OCI-LY1 (cell line): Measurements from ENCODE around the gene FADD.

Source experiments
- H2AFZ ChIP-seq: fragments of 200-600 bp; sonication (generic), shearing (Covaris generic); 2 replicates; pipeline ENCODE4 v1.6.0; 2014; ENCODE audit warnings: antibody characterized with exemption, mild to moderate bottlenecking, low read length
- H3F3A ChIP-seq: fragments of 200-600 bp; sonication (generic), shearing (Covaris generic); 2 replicates; pipeline ENCODE4 v1.6.0; 2014; ENCODE audit warnings: mild to moderate bottlenecking, antibody characterized with exemption, low read length, moderate library complexity; ENCODE audit not compliant: insufficient read depth
- H3K27ac ChIP-seq: fragments of 200-600 bp; sonication (generic); 2 replicates; pipeline ENCODE4 v1.5.1; 2014; ENCODE audit warnings: low read length, mixed run types, mild to moderate bottlenecking, low read depth; ENCODE audit not compliant: poor library complexity, severe bottlenecking
- H3K27me3 ChIP-seq: fragments of 200-600 bp; sonication (generic); 2 replicates; pipeline ENCODE4 v1.6.0; 2014; ENCODE audit warnings: antibody characterized with exemption, mild to moderate bottlenecking, low read length, moderate library complexity; ENCODE audit not compliant: insufficient read depth
- H3K36me3 ChIP-seq: fragments of 200-600 bp; sonication (generic); 2 replicates; pipeline ENCODE4 v1.6.1; 2014; ENCODE audit warnings: mild to moderate bottlenecking, antibody characterized with exemption, low read length, moderate library complexity, mixed read lengths; ENCODE audit not compliant: insufficient read depth
- H3K4me1 ChIP-seq: fragments of 200-600 bp; sonication (generic); 2 replicates; pipeline ENCODE4 v1.5.1; 2014; ENCODE audit warnings: mild to moderate bottlenecking, low read length, moderate library complexity; ENCODE audit not compliant: insufficient read depth, severe bottlenecking
- H3K4me2 ChIP-seq: fragments of 200-600 bp; sonication (generic), shearing (Covaris generic); 2 replicates; pipeline ENCODE4 v1.6.1; 2014; ENCODE audit warnings: low read length
- H3K4me3 ChIP-seq: fragments of 200-600 bp; sonication (generic); 2 replicates; pipeline ENCODE4 v1.5.1; 2014; ENCODE audit warnings: low read length, low read depth, mild to moderate bottlenecking, mixed read lengths; ENCODE audit not compliant: poor library complexity, severe bottlenecking
- H3K79me2 ChIP-seq: fragments of 200-600 bp; shearing (Covaris generic); 2 replicates; pipeline ENCODE4 v1.6.1; 2016; ENCODE audit warnings: mixed run types, low read length, mixed read lengths; ENCODE audit not compliant: insufficient read depth
- H3K9ac ChIP-seq: fragments of 200-600 bp; sonication (generic), shearing (Covaris generic); 2 replicates; pipeline ENCODE4 v1.6.1; 2014; ENCODE audit warnings: mild to moderate bottlenecking, low read length, mixed read lengths
- H3K9me2 ChIP-seq: fragments of 200-600 bp; sonication (generic), shearing (Covaris generic); 2 replicates; pipeline ENCODE4 v1.6.1; 2014; ENCODE audit warnings: low read depth, mild to moderate bottlenecking, low read length, mixed read lengths
- H3K9me3 ChIP-seq: fragments of 200-600 bp; shearing (Covaris generic); 2 replicates; pipeline ENCODE4 v1.6.1; 2014; ENCODE audit warnings: low read length, mixed read lengths
- H4K20me1 ChIP-seq: fragments of 200-600 bp; sonication (generic), shearing (Covaris generic); 2 replicates; pipeline ENCODE4 v1.6.0; 2016; ENCODE audit warnings: mild to moderate bottlenecking, low read length; ENCODE audit not compliant: insufficient read depth
- CTCF ChIP-seq: fragments of 200-600 bp; sonication (generic), shearing (Covaris generic); IDR thresholded peaks from 2 replicates; pipeline ENCODE4 v1.5.1; 2017; ENCODE audit warnings: mild to moderate bottlenecking, antibody characterized with exemption, low read length, moderate library complexity, mixed read lengths
- EZH2 ChIP-seq: fragments of 200-600 bp; sonication (generic), shearing (Covaris generic); IDR thresholded peaks from 2 replicates; pipeline ENCODE4 v1.8.0; 2017; ENCODE audit warnings: borderline replicate concordance, mixed run types, mild to moderate bottlenecking, antibody characterized with exemption, low read length, moderate library complexity, mixed read lengths

FADD gene

GRCh38 chr11:70174547-70175235, 28.4 kb upstream of the FADD start:
- Histone ChIP-seq H3K4me3 (no peak overlapping the region), H3K27me3 (no peaks in the 10 kb centered on the region; the same call in 1 of the 2 replicates), H3K36me3 (no peaks in the 10 kb centered on the region), H3K79me2 (no peaks in the 10 kb centered on the region), H3K9me3 (no peaks in the 10 kb centered on the region), H3K9ac (no peak overlapping the region), H3F3A (no peaks in the 10 kb centered on the region), H2AFZ (no peak overlapping the region), H3K4me1 (no peaks in the 10 kb centered on the region), H3K4me2 (no peak overlapping the region), H4K20me1 (no peaks in the 10 kb centered on the region), H3K9me2 (no peaks in the 10 kb centered on the region), H3K27ac (no peak overlapping the region)
- no peak for TF ChIP-seq CTCF
- TF ChIP-seq EZH2 = no peak

GRCh38 chr11:70175236-70175698, 27.8 kb upstream of the FADD start:
- Histone ChIP-seq H3K4me2 (no peak overlapping the region), H3K4me1 (no peaks in the 10 kb centered on the region), H3K4me3 (no peak overlapping the region), H3K27ac (no peak overlapping the region), H2AFZ (no peak overlapping the region), H3F3A (no peaks in the 10 kb centered on the region), H3K36me3 (no peaks in the 10 kb centered on the region), H3K27me3 (no peaks in the 10 kb centered on the region; the same call in 1 of the 2 replicates), H4K20me1 (no peaks in the 10 kb centered on the region), H3K79me2 (no peaks in the 10 kb centered on the region), H3K9me3 (no peaks in the 10 kb centered on the region), H3K9ac (no peak overlapping the region), H3K9me2 (no peaks in the 10 kb centered on the region)
- TF ChIP-seq EZH2 (no peak), CTCF (no peak)

GRCh38 chr11:70176940-70177689, 26.0 kb upstream of the FADD start:
- Histone ChIP-seq H4K20me1 (no peaks in the 10 kb centered on the region), H3K4me2 (no peak overlapping the region), H3K9ac (no peak overlapping the region), H3K9me2 (no peaks in the 10 kb centered on the region), H3K27ac (no peak overlapping the region), H3F3A (no peaks in the 10 kb centered on the region), H3K79me2 (no peaks in the 10 kb centered on the region), H2AFZ (no peak overlapping the region), H3K27me3 (no peaks in the 10 kb centered on the region), H3K9me3 (no peaks in the 10 kb centered on the region), H3K4me1 (no peaks in the 10 kb centered on the region), H3K36me3 (no peaks in the 10 kb centered on the region), H3K4me3 (no peak overlapping the region)
- TF ChIP-seq EZH2 (no peak), CTCF (peak; percentile 62)
